Activated T-helper 2 cell treated with anti-CD3 and anti-CD28 coated beads, Interferon-gamma antibody, Interleukin-2, Interleukin-4, amounts not matched to agents 10 μg/mL and 5 μg/mL and 100 μg/mL, durations not matched to agents 14 hours and 24 hours and 36 hours (primary cell): ENCODE results near the gene SMARCA4. TPM values are rescaled to one million over a fixed set of nuclear protein-coding genes. Genes with fewer than 3 reads are reported as not detected.
A peak's percentile ranks its signal among the peaks of the same experiment; 100 is the strongest.
"Not testable (repeated sequence)": the region's sequence is repeated elsewhere in the genome, so short reads cannot be mapped to it uniquely, and the experiment has no call there.

ENCODE experiments used
- DNase-seq: peaks from one replicate; pipeline ENCODE4 v3.0.0; 2021; ENCODE audit warnings: low spot score
- H3K27ac Mint-ChIP-seq: one replicate; pipeline ENCODE4 v1.8.0; 2021; ENCODE audit warnings: mixed read lengths
- H3K27me3 Mint-ChIP-seq: one replicate; pipeline ENCODE4 v1.8.0; 2021; ENCODE audit warnings: low read depth, mixed read lengths
- H3K36me3 Mint-ChIP-seq: one replicate; pipeline ENCODE4 v1.8.0; 2021; ENCODE audit warnings: low read depth, mixed read lengths
- H3K4me1 Mint-ChIP-seq: one replicate; pipeline ENCODE4 v1.8.0; 2021; ENCODE audit warnings: low read depth, mixed read lengths
- H3K4me3 Mint-ChIP-seq: one replicate; pipeline ENCODE4 v1.8.0; 2021; ENCODE audit warnings: low read depth, mild to moderate bottlenecking, moderate library complexity, mixed read lengths
- H3K9me3 Mint-ChIP-seq: one replicate; pipeline ENCODE4 v1.8.0; 2021; ENCODE audit warnings: mixed read lengths
- intact Hi-C: fragments of 100-400 bp; cut with micrococcal nuclease; formaldehyde crosslinking; loops from one replicate; pipeline ENCODE4 v1.15.1; 2023
- total RNA-seq: library from RNA; stranded (reverse); gene quantifications from 2 replicates; pipeline ENCODE4 v1.2.3, GENCODE V29; 2022

SMARCA4 gene
- total RNA-seq, 1 donor from 2014 or later: 149 TPM

DNA sequence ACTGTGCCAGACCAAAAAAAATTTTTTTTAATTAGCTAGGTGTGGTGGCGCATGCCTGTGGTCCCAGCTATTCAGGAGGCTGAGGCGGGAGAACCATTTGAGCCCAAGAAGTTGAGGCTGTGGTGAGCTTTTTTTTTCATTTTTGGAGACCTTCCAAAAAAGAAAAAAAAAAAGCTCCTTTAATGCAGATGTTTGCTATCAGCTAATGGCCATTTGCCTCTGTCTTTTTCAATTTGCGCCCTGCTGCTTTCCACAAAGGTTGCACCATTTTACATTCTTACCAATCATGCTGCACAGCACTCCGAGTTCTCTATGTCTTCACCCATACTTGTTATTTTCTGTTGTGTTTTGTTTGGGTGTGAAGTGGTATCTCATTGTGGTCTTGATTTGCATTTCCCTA lies 15.6 kb upstream of the SMARCA4 start:
- H3K4me1 Mint-ChIP-seq: peaks cover 6% of the 10 kb centered on the region

DNA sequence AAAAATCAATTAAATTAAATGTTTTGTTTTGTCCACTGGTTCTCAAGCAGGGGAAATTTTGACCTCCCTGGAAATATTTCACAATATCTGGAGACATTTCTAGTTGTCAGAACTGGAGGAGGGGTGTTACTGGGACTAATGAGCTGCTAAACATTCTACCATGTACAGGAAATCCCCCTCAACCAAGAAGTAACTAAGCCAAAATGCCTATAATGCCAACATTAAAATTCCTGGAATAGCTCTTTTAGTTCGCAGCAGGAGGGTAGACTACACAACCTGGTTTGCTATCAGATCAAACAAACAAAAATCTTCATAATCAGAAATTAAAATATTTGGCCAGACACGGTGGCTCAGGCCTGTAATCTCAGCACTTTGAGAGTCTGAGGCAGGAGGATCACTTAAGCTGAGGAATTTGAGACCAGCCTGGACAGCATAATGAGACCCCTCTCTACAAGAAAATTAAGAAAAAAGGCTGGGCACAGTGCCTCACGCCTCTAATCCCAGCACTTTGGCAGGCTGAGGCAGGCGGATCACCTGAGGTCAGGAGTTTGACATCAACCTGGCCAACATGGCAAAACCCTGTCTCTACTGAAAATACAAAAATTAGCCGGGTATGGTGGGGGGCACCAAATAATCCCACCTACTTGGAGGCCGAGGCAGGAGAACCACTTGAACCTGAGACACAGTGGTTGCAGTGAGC lies 13.7 kb upstream of the SMARCA4 start:
- H3K9me3 Mint-ChIP-seq: no peaks in the 10 kb centered on the region
- H3K36me3 Mint-ChIP-seq: no peaks in the 10 kb centered on the region
- no peak overlapping the region for H3K4me3 Mint-ChIP-seq
- H3K27ac Mint-ChIP-seq: no peak overlapping the region
- intact Hi-C loops: no loop called here
- no peaks in the 10 kb centered on the region for H3K27me3 Mint-ChIP-seq
- peaks cover 4% of the 10 kb centered on the region for H3K4me1 Mint-ChIP-seq
- DNase-seq: no peak

More for the DNA sequence above, 15.6 kb upstream of the SMARCA4 start:
- Mint-ChIP-seq H3K9me3 (no peaks in the 10 kb centered on the region), H3K27me3 (no peaks in the 10 kb centered on the region), H3K27ac (no peak overlapping the region), H3K36me3 (no peaks in the 10 kb centered on the region), H3K4me3 (no peak overlapping the region)
- DNase-seq: no peak
- intact Hi-C loops: no loop called here

DNA sequence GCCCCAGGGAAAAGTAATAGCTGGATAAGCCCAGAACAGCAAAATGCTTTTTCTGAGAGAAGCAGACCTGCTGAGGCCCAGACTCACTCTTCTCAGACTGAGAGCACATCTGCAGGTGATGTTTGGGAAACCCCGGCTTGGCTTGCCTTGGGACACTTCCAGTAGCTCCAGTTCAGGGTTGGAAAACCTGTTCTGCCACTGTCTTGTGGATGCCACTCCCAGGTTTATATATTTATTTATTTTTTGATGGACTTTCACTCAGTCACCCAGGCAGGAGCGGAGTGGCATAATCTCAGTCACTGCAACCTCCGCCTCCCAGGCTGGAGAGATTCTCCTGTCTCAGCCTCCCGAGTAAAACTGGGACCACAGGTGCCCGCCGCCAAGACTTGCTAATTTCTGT lies 8.0 kb upstream of the SMARCA4 start:
- intact Hi-C loops: no loop called here
- H3K4me1 Mint-ChIP-seq: peaks cover 4% of the 10 kb centered on the region

DNA sequence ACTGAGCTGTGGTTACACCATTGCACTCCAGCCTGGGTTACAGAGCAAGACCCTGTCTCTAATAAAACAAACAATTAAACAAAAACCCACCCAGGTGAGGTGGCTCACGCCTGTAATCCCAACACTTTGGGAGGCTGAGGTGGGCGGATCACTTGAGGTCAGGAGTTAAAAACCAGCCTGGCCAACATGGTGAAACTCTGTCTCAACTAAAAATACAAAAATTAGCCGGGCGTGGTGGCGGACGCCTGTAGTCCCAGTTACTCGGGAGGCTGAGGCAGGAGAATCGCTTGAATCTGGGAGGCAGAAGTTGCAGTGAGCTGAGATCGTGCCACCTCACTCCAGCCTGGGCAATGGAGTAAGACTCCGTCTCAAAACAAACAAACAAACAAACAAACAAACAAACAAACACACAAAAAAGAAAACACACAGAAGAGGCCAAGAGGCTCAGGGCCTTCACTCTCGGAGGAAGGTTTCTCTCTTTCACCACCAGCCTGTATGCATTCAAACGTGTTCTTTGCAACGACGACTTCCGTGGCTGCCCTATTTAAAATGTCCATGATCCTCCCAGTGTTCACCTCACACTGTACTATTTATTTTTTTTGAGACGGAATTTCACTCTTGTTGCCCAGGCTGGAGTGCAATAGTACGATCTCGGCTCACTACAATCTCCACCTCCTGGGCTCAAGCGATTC lies 1.4 kb upstream of the SMARCA4 start:
- peaks cover 28% of the 10 kb centered on the region for H3K4me1 Mint-ChIP-seq
- H3K27me3 Mint-ChIP-seq, DNase-seq, H3K36me3 Mint-ChIP-seq, H3K9me3 Mint-ChIP-seq, intact Hi-C loops: not testable (repeated sequence)
- H3K27ac Mint-ChIP-seq: peak overlapping the region; percentile 55
- H3K4me3 Mint-ChIP-seq: peak overlapping the region; percentile 86

More for the DNA sequence above, 8.0 kb upstream of the SMARCA4 start:
- Mint-ChIP-seq H3K4me3 (no peak overlapping the region), H3K9me3 (no peaks in the 10 kb centered on the region), H3K36me3 (no peaks in the 10 kb centered on the region), H3K27ac (no peak overlapping the region), H3K27me3 (no peaks in the 10 kb centered on the region)
- DNase-seq: no peak

DNA sequence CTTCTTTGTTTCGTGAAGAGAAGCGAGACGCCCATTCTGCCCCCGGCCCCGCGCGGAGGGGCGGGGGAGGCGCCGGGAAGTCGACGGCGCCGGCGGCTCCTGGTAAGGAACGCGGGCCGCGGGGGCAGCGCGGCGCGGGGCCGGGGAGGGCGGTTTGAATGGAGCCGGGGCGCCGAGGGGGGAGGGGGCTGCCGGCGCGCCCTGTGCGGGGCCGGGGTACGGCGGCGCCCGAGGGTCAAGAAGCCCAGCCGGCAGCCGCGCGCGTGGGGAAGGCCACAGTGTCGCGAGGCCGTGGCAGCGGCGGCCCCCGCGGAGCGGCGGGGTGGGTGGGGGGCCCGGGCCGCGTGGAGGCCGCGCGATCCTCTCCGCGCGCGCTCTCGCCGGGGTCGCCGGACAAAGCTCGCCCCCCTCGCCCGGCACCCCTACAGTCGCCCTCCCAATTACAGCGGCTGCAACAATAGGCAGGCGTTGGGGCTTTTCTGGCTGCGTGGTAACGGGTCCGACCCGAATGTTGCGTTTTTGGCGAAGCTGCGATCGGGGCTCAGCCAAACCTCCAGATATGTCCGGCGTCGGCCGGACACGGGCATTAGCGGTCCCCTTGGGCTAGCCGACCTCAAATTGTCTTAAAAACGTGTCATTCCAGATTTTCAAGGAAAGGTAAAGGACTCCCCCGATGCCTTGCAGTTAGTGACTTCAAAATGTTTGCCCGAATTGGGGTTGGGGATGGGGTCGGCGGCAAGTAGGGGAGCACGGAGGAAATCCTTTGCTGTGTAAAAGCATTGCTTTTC lies 437 bp downstream of the SMARCA4 start:
- Mint-ChIP-seq H3K4me3 (peak overlapping the region; percentile 91), H3K9me3 (no peaks in the 10 kb centered on the region), H3K4me1 (peaks cover 30% of the 10 kb centered on the region), H3K27ac (peak overlapping the region; percentile 85), H3K27me3 (no peaks in the 10 kb centered on the region), H3K36me3 (peaks cover 12% of the 10 kb centered on the region)
- peak; percentile 16 for DNase-seq
- intact Hi-C loops: loop anchor here (1.0 to 5.0 kb wide), 2 partner anchors 33 to 1144 kb away; partner anchors contain the start of genes FBXL12, TIMM29 and YIPF2

DNA sequence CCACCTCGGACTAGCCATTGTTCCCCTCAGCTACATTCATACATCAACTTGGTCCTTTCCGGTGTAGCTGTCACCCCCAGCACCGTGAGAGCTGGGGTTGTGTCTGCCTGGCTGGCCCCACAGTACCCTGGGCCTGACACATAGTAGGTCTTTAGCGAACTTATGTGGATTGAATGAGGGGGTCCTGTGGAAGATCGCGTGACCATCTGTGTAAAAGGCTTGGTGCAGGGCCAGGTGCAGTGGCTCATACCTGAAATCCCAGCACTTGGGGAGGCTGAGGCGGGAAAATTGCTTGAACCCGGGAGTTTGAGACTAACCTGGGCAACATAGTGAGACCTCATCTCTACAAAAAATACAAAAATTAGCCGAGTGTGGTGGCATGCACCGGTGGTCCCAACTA lies 2.0 kb downstream of the SMARCA4 start:
- intact Hi-C loops: loop anchor here (1.0 to 5.0 kb wide), 3 partner anchors 21 to 1146 kb away; partner anchors contain the start of gene FBXL12
- Mint-ChIP-seq H3K27me3 (no peaks in the 10 kb centered on the region), H3K9me3 (no peaks in the 10 kb centered on the region), H3K36me3 (peaks cover 12% of the 10 kb centered on the region), H3K4me3 (peak overlapping the region; percentile 91), H3K4me1 (peaks cover 30% of the 10 kb centered on the region), H3K27ac (peak overlapping the region; percentile 59)
- no peak for DNase-seq

DNA sequence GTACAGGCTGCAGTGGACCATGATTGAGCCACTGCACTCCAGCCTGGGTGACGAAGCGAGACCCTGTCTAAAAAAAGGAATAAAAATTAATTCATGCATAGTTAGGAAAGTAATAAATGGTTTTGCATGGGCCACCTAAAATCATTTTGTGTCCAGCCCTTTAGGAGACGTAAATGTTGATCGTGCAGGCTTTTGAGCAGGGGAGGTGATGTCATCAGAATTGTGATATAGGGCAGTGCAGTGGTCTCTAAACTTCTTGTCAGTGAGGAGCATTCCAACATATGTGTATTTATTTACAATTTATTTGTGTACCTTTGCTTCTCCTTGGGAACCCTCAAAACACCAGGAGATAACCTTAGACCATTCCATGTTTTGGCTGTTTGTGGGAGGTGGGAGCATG lies 3.0 kb downstream of the SMARCA4 start:
- H3K4me1 Mint-ChIP-seq: peaks cover 34% of the 10 kb centered on the region
- peak overlapping the region; percentile 44 for H3K4me3 Mint-ChIP-seq
- peaks cover 12% of the 10 kb centered on the region for H3K36me3 Mint-ChIP-seq
- intact Hi-C loops: loop anchor here (1.0 to 5.0 kb wide), 3 partner anchors 22 to 1147 kb away; partner anchors contain the start of gene FBXL12
- H3K27me3 Mint-ChIP-seq: no peaks in the 10 kb centered on the region
- H3K27ac Mint-ChIP-seq: peak overlapping the region; percentile 75
- no peak for DNase-seq
- H3K9me3 Mint-ChIP-seq: no peaks in the 10 kb centered on the region

DNA sequence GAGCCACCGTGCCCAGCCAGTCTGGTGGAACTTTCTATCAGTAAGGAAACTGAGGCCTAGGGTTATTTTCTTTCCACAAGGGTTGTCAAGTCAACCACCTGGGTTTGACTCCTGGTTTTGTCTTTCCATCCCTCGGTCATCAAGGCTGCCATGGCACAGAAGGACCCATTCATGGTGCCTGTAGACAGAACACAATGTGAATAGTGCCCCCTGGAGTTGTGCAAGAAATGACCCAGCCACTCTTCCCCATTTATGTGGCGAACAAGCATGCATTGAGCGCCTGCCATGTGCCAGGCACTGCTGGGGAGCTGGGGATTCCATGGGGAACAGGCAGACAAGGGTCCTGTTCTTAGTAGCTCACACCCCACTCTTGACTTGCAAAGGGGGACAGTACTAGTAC lies 4.1 kb downstream of the SMARCA4 start:
- Mint-ChIP-seq H3K36me3 (peaks cover 12% of the 10 kb centered on the region), H3K4me3 (no peak overlapping the region), H3K27ac (no peak overlapping the region), H3K27me3 (no peaks in the 10 kb centered on the region), H3K4me1 (peaks cover 35% of the 10 kb centered on the region), H3K9me3 (no peaks in the 10 kb centered on the region)
- intact Hi-C loops: loop anchor here (5.0 kb wide), 1 partner anchor 1148 kb away; the partner anchor contains the start of gene FBXL12
- no peak for DNase-seq

DNA sequence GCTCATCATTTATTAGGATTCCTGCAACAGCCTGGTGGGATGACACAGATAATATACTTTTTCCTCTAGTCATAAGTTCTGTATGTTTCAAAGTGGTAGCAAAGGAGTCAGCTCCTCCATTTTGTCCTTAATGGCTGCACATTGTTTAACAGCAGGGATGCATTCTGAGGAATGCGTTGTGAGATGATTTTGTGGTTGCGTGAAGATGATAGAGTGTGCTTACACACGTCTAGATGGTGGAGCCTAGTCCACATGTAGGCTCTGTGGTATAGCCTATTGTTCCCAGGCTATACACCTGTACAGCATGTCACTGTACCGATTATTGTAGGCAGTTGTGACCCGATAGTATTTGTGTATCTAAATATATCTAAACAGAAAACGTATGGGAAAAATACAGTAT lies 4.6 kb downstream of the SMARCA4 start:
- intact Hi-C loops: no loop called here
- Mint-ChIP-seq H3K27ac (no peak overlapping the region), H3K4me1 (peaks cover 35% of the 10 kb centered on the region), H3K4me3 (no peak overlapping the region), H3K27me3 (no peaks in the 10 kb centered on the region), H3K9me3 (no peaks in the 10 kb centered on the region), H3K36me3 (peaks cover 12% of the 10 kb centered on the region)
- DNase-seq: no peak

DNA sequence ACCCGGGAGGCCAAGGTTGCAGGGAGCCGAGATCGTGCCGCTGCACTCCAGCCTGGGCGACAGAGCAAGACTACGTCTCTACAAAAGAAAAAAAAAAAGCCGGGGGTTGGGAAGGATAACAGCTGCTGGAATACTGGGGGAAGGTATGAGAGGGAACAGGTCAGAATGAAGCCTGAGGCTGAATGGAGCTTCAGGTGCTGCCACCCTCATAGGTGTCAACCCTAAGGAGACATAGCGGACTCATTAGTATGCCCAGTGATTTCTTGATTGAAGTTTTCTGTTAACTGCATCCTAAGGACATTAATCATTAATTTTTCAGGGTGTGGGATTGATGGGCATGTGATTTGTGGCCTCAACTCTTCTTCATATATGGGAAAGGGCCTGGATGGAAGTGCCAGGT lies 6.0 kb downstream of the SMARCA4 start:
- intact Hi-C loops: no loop called here
- H3K4me1 Mint-ChIP-seq: peaks cover 35% of the 10 kb centered on the region
- DNase-seq: no peak
- H3K4me3 Mint-ChIP-seq: no peak overlapping the region
- peaks cover 12% of the 10 kb centered on the region for H3K36me3 Mint-ChIP-seq
- no peaks in the 10 kb centered on the region for H3K27me3 Mint-ChIP-seq
- no peaks in the 10 kb centered on the region for H3K9me3 Mint-ChIP-seq
- H3K27ac Mint-ChIP-seq: no peak overlapping the region

DNA sequence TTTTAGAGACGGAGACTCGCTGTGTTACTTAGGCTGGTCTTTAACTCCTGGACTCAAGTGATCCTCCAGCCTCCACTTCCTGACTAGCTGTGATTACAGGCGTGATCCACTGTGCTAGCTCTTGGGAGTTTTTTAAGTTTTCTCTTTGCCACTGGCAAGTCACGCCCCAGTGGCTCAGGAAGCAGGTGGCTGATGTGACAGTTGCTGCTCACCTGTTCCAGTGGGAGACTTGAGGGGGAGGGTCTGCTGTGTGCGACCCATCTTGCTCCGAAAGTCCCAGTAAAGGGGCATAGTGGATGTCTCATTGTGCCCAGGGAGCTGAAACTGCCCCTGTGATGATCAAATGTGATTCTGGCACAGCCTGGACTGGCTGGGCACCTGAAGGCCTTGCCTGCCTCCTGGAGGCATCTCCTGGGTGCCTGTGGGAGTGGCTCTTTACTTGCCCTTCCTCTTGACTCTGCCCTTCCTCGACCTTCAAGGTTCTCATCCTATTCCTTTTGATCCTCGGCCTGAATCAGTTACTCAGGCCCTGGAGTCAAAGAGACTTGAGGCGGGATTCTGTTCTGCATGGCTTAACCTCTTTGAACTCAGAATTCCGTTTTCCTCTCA lies 7.8 kb downstream of the SMARCA4 start:
- intact Hi-C loops: no loop called here
- Mint-ChIP-seq H3K9me3 (no peaks in the 10 kb centered on the region), H3K4me1 (peaks cover 22% of the 10 kb centered on the region), H3K27me3 (no peaks in the 10 kb centered on the region), H3K4me3 (no peak overlapping the region), H3K27ac (no peak overlapping the region), H3K36me3 (peaks cover 11% of the 10 kb centered on the region)
- DNase-seq: no peak

DNA sequence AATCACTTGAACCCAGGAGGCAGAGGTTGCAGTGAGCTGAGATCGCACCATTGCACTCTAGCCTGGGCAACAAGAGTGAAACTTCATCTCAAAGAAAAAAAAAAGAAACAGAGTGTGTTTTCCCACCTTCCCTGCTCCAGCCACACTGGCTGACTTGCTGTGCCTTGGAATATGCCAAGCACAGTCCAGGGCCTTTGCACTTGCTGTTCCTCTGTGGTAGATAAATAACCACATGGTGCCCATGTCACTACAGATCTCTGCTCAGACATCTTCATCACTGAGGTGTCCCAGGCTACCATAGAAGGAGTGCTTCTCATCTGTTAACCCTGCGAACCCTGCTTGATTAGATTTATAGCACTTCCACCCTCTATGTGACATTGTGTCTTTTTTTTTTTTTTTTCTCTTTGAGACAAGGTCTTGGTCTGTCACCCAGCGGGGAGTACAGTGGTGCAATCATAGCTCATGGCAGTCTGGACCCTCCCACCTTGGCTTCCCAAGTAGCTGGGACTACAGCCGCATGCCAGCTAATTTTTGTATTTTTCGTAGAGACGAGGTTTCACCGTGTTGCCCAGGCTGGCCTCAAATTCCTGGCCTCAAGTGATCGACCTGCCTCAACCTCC lies 10.4 kb downstream of the SMARCA4 start:
- intact Hi-C loops: no loop called here
- no peaks in the 10 kb centered on the region for H3K36me3 Mint-ChIP-seq
- no peak overlapping the region for H3K4me3 Mint-ChIP-seq
- H3K27me3 Mint-ChIP-seq: no peaks in the 10 kb centered on the region
- no peak for DNase-seq
- H3K27ac Mint-ChIP-seq: no peak overlapping the region
- no peaks in the 10 kb centered on the region for H3K9me3 Mint-ChIP-seq
- H3K4me1 Mint-ChIP-seq: peaks cover 19% of the 10 kb centered on the region
